DMS53 treated with DMSO at 0.1 percent for 48 hours (cell line): Measurements from ENCODE around the gene MFSD12.

ENCODE experiments used
- DNase-seq: peaks from one replicate; lab custom pipeline; 2025; ENCODE audit not compliant: unreplicated experiment; lab: John Stamatoyannopoulos, UW

MFSD12 gene

DNA sequence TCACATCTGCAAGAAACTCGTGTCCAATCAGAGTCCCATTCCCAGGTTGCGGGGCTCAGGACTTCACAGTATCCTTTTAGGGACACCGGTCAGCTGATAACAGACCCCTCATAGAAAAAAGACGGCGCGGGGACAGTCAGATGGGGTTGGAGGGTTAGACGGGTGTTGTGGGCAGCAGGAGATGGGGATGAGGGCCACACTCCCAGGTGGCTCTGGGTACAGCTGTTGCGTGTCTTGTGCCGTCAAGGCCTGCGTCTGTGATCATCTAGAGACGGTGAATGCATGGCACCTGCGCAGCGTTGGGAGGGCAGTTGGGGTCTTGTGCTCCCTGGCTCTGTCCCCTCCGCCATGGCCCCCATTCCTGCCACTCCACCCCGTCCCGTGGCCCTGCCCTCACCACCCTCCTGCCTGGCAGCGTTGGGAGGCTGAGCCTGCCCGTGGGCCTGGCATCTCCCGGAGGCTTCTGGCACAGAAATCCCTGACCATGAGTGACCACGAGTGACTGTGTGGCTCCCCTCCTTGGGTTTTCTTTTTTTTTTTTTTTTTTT lies 32.4 kb downstream of the MFSD12 start:
- DNase-seq = no peak

DNA sequence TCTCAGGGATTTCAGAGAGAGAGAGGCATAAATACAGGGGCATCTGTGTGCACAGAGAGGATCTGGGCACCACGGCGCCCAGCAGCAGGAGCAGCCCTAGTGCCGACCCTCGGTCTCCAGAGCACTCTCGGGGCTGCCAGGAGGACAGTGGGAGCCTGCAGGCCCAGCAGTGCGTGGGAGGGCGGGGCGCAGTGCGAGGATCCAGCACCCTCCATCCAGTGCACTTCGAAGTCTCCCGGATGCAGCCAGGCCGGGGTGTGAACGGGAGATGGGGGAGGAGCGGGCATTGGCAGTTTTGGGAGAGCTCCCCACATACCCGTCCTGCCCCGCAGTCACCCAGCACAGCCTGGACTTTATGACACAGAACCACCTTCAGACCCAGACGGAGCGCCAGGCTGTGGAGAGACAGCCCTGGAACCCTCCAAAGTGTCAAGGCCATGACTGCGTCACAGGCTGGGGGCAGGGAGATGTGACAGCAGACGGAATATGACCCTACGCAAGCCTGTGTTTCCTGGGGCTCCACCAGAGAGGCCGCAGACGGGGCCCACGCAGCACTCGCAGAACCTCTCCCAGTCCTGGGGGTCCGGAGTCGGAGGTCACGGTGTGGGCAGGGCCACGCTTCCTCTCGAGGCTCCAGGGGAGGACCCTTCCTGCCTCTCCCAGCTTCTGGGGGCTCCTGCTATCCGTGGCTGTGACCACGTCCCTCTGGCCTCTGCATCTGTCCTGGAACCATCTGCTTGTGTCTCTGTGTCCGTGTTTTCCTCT lies 33.1 kb downstream of the MFSD12 start:
- DNase-seq = no peak

DNA sequence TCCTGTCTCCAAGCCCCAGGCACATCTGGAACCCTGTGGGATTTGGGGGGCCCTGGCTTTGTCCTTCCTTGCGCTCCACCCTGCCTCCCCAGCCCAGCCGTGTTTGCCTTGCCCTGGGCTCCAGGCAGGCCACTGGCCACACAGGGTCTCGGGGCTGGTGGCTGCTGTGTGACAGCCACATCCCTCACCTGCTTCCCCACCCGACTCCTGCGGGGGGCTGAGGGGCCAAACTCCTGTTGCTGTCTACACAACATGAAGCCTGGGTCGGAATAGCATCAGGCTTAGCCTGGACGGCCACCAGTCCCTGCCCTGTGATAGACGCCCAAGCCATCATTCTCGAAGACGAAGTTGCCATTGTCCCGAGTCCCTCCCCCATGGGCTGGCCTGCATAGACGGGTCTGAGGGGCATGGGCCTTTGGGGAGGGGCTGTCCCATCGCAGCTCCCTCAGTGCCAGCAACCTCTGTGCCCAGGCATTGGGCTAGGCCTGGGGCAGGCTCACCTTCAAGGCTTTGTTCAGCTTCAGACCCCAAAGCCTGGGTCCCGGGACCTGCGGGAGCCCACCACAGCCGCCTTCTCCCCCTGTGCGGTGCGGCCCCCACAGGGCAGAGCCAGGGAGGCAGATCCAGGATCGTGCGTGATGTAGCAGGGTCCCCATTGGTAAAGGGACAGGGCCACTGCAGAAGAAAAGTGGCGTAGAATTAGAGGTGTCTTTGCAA lies 33.9 kb downstream of the MFSD12 start:
- no peak for DNase-seq

DNA sequence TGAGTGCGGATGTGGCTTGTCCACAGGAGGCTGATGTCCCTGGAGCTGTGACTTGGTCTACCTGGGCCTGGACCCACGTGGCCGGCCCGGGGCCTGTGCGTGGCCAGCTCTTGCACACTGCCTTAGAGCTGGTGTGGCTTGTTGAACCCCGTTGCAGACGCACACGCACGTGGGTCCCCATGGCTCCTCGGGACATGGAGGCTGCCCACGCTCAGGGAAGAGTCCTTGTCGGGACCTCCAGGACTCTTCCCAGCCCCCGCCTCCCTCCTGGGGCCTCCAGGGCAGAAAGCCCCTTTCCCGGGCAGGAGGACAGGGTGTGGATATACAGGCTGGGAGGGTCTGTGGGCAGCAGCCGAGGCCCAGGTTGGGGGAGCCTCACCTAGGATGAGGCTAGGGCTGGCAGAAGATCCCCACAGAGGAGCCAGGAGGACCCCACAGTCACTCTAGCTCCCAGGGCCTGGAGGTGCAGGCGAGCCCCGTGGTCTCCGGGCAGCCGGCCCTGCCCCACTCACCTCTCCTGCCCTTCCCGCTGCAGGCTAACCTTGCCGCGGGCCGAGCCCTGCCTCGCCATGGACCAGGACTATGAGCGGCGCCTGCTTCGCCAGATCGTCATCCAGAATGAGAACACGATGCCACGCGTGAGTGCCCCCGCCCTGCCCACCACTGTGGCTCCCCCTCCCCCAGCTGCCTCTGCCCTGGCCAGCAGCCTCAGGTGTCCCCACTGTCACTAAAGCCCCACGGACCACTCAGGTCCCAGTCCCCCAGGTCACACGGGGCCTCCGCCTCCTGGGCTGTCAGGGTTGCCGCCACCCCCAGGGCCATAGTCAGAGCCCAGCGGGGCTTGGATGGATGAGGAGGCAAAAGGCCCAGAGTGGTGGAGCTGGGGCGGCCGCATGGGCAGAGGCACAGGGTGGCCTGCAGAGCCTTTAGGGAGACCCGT lies 34.7 kb downstream of the MFSD12 start:
- DNase-seq = no peak

- no peak for DNase-seq
Measured at GRCh38 chr19:3521104-3521445, 36.3 kb downstream of the MFSD12 start.

- no peak for DNase-seq
Measured at GRCh38 chr19:3520166-3521103, 37.0 kb downstream of the MFSD12 start.

GRCh38 chr19:3519126-3519525 lies 38.3 kb downstream of the MFSD12 start:
- DNase-seq = no peak

DNA sequence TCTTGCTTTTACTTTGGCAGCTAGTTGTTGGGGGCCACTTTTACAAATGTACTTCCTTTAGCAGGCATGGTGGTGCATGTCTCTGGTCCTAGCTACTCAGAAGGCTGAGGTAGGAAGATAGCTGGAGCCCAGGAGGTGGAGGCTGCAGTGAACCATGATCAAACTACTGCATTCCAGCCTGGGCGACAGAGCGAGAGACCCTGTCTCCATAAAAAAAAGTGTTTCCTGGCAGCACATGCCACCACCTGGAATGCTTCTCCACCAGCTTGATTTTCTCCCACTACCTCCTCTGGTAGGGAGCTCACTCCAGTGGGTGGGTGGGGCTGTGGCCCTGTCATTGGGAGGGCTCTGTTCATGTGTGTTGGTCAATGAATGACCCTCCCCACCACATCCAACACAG lies 38.7 kb downstream of the MFSD12 start:
- DNase-seq = no peak

GRCh38 chr19:3518255-3518654 lies 39.1 kb downstream of the MFSD12 start:
- DNase-seq = no peak

DNA sequence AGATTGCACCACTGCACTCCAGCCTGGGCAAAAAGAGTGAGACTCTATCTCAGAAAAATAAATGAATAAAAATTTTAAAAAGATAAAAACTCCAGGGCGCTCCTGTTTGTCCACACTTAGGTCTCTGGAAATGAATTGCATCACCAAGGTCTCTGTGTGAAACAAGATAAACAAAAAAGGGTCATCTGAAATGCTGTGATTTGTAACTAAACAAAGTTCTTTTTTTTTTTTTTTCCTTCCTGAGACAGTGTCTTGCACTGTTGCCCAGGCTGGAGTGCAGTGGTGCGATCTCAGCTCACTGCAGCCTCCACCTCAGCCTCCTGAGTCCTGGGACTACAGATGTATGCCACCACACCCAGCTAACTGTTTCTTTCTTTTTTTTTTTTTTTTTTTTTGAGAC lies 39.7 kb downstream of the MFSD12 start:
- no peak for DNase-seq

- peak; percentile 48 for DNase-seq
Measured at GRCh38 chr19:3516675-3517207, 40.6 kb downstream of the MFSD12 start.

GRCh38 chr19:3515891-3516422 lies 41.4 kb downstream of the MFSD12 start:
- no peak for DNase-seq

- no peak for DNase-seq
Measured at GRCh38 chr19:3514930-3515329, 42.5 kb downstream of the MFSD12 start.

DNA sequence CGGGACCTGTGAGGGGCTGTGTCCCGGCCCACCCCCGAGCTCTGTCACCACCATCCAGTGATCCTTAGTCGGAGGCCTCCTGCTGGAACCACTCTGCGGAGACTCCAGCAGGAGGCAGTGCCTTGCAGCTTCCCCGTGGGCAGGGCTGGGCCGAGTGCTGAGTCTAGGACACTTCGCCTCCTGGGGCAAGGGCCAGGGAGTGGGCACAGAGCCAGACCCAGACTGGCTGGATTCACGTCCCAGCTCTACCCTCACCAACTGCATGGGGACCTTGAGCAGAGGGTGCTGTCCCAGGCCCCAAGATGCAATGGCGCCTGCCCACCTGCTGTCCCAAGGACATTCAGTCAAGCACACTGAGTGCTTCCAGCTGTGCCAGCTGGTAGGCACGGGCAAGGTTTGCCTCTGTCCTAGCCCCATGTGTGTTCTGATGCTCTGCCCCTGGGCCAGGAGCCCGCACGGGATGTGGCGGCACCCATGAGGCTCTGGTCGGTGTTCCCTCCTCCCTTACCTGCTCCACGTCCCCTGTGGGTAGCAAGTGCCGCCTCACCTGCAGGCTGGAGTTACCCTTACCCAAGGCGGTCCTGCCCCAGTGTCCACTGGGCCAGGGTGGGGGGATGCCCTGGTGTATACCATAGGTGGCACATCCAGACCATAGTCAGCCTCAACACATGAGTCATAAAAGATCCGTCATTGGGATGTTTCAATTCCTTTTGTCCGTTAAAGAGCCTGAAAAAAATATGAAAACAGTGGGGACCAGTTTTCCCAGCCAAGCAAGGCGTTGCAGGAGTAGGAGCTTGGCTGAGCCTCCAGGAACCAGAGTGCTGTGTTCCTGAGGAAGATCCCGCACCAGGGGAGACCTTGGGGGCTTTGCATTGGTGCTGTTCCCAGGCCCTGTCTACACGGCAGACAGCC lies 43.9 kb downstream of the MFSD12 start:
- no peak for DNase-seq

DNA sequence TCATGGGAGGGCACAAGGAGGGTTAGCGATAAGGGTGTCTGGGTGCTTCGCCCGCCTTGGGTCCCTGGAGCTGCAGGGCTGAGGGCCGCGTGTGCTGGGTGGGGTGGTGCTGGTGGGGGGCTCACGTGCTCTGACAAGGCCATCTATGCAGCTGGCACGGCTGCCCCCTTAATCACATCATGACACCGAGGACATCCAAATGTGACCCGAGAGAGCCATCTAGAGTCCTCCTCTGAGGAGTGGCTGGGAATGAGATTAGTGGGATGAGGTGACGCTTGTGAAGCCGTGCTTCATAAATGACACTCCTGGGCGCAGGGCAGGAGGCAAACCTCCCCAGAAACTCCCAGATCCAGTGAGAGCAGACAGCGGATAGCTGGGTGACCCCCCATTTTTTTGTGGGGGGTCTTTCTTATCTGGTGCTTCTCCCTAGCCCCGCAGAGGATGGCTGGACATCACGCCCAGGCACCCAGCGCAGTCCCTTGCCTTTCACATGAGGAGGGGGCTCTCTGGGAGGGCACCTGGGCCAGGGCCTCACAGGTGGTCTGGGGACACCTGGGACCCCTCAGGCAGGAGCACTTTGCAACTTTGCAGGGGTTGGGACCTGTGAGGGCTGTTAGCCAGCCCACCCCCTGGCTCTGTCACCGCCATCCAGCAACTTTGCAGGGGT lies 44.7 kb downstream of the MFSD12 start:
- no peak for DNase-seq

- DNase-seq = no peak
Measured at GRCh38 chr19:3511506-3512251, 45.7 kb downstream of the MFSD12 start.

DNA sequence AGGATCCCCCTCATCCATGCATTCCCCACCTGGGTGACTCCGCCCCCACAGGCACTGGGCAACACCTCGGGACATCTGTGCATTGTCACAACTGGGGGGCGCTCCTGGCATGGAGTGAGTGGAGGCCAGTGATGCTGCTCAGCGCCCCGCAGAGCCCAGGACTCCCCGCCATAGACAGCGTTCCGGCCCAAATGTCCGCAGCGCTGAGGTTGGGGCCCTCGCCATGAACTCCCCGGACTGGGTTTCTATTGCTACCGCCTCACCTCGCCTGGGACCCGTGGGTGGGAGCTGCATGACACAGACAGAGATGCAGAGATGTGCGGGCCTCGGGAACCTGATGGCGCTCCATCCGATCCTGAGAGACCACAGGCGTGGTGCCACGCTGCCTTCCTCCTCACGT lies 46.7 kb downstream of the MFSD12 start:
- DNase-seq = no peak
